Cardiac muscle cell (in vitro differentiated cells and primary cell): ENCODE measurements around the gene BACH1. TPM values are rescaled to one million over a fixed set of nuclear protein-coding genes. Genes with fewer than 3 reads are reported as not detected.

ENCODE experiments used
- DNase-seq, 2 donors: peaks; one replicate each; pipeline versions ENCODE4 v3.0.0 to v3.0.0-alpha.2; 2010 to 2017; ENCODE audit warnings: low read depth in 1 of 2, low spot score in 1 of 2
- H3K27ac ChIP-seq: fragments of 200-600 bp; sonication (generic); 2 replicates; pipeline ENCODE4 v1.5.1; 2016
- H3K27me3 ChIP-seq: fragments of 200-600 bp; sonication (generic); 2 replicates; pipeline ENCODE4 v1.6.0; 2016; ENCODE audit warnings: control low read depth
- H3K36me3 ChIP-seq: fragments of 200-600 bp; sonication (generic); 2 replicates; pipeline ENCODE4 v1.5.1; 2016; ENCODE audit warnings: control low read depth
- H3K4me1 ChIP-seq: fragments of 200-600 bp; sonication (generic); 2 replicates; pipeline ENCODE4 v1.8.1; 2017; ENCODE audit warnings: low read depth, mild to moderate bottlenecking, mixed run types
- H3K4me3 ChIP-seq: fragments of 200-600 bp; sonication (generic); 2 replicates; pipeline ENCODE4 v1.5.1; 2016; ENCODE audit warnings: mild to moderate bottlenecking
- H3K9me3 ChIP-seq: fragments of 200-600 bp; sonication (generic); 2 replicates; pipeline ENCODE4 v1.5.1; 2017; ENCODE audit warnings: low read depth, mild to moderate bottlenecking, control low read depth
- polyA plus RNA-seq: library from polyadenylated mRNA; unstranded; fragments of >200 nt; fragmentation: Nextera tagmentation; extraction: Ambion mirVana; gene quantifications from 2 replicates; pipeline ENCODE4 v1.2.1, GENCODE V29; 2016
- total RNA-seq: library from RNA; depleted of rRNA; stranded (reverse); fragments of >200 nt; gene quantifications from 2 replicates; pipeline ENCODE4 v1.2.3, GENCODE V29; 2016
- TF ChIP-seq, protein P1 (sequence below): IDR thresholded peaks from 2 replicates; pipeline ENCODE4 v1.5.1; 2012; ENCODE audit warnings: low read depth, mild to moderate bottlenecking, low read length

BACH1 gene
- total and polyA plus RNA-seq, 2 experiments from 2014 or later: 17.2 to 32.3 TPM

GRCh38 chr21:29309703-29310102 lies 11.0 kb downstream of the BACH1 start:
- TF ChIP-seq, protein P1, sequence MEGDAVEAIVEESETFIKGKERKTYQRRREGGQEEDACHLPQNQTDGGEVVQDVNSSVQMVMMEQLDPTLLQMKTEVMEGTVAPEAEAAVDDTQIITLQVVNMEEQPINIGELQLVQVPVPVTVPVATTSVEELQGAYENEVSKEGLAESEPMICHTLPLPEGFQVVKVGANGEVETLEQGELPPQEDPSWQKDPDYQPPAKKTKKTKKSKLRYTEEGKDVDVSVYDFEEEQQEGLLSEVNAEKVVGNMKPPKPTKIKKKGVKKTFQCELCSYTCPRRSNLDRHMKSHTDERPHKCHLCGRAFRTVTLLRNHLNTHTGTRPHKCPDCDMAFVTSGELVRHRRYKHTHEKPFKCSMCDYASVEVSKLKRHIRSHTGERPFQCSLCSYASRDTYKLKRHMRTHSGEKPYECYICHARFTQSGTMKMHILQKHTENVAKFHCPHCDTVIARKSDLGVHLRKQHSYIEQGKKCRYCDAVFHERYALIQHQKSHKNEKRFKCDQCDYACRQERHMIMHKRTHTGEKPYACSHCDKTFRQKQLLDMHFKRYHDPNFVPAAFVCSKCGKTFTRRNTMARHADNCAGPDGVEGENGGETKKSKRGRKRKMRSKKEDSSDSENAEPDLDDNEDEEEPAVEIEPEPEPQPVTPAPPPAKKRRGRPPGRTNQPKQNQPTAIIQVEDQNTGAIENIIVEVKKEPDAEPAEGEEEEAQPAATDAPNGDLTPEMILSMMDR: no peak
- no peak for DNase-seq
- peaks cover 15% of the 10 kb centered on the region for H3K4me1 ChIP-seq
- H3K9me3 ChIP-seq: no peaks in the 10 kb centered on the region
- no peaks in the 10 kb centered on the region for H3K36me3 ChIP-seq
- H3K4me3 ChIP-seq: no peak overlapping the region
- H3K27ac ChIP-seq: no peak overlapping the region
- no peaks in the 10 kb centered on the region for H3K27me3 ChIP-seq

- H3K27ac ChIP-seq: no peak overlapping the region
- H3K36me3 ChIP-seq: no peaks in the 10 kb centered on the region
- H3K4me3 ChIP-seq: no peak overlapping the region
- no peak for DNase-seq
- H3K9me3 ChIP-seq: no peaks in the 10 kb centered on the region
- no peaks in the 10 kb centered on the region for H3K4me1 ChIP-seq
- no peaks in the 10 kb centered on the region for H3K27me3 ChIP-seq
- TF ChIP-seq, protein P1: no peak
Measured at GRCh38 chr21:29311802-29312201, 13.1 kb downstream of the BACH1 start.

DNA sequence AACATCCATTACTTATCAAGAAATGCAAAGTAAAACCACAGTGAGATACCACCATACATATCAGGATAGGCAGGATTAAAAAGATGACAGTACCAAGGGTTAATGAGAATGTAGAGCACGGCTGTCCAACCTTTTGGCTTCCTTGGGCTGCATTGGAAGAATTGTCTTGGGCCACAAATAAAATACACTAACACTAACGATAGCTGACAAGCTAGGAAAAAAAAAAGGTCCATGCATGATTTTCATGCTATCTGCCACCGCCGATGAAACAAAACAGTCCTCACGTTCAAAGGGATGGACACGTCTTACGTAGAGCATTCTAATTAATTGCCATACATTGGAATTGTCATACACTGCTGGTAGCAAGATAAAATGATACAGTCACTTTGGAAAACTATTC lies 14.3 kb downstream of the BACH1 start:
- no peak for DNase-seq
- no peaks in the 10 kb centered on the region for H3K36me3 ChIP-seq
- H3K27me3 ChIP-seq: no peaks in the 10 kb centered on the region
- TF ChIP-seq, protein P1: no peak
- no peaks in the 10 kb centered on the region for H3K9me3 ChIP-seq
- H3K27ac ChIP-seq: no peak overlapping the region
- H3K4me3 ChIP-seq: no peak overlapping the region
- H3K4me1 ChIP-seq: no peaks in the 10 kb centered on the region

- TF ChIP-seq, protein P1: no peak
- Histone ChIP-seq H3K4me1 (no peaks in the 10 kb centered on the region), H3K27me3 (no peaks in the 10 kb centered on the region), H3K36me3 (no peaks in the 10 kb centered on the region), H3K27ac (no peak overlapping the region), H3K9me3 (no peaks in the 10 kb centered on the region), H3K4me3 (no peak overlapping the region)
- no peak for DNase-seq
Measured at GRCh38 chr21:29313662-29314408, 15.1 kb downstream of the BACH1 start.

DNA sequence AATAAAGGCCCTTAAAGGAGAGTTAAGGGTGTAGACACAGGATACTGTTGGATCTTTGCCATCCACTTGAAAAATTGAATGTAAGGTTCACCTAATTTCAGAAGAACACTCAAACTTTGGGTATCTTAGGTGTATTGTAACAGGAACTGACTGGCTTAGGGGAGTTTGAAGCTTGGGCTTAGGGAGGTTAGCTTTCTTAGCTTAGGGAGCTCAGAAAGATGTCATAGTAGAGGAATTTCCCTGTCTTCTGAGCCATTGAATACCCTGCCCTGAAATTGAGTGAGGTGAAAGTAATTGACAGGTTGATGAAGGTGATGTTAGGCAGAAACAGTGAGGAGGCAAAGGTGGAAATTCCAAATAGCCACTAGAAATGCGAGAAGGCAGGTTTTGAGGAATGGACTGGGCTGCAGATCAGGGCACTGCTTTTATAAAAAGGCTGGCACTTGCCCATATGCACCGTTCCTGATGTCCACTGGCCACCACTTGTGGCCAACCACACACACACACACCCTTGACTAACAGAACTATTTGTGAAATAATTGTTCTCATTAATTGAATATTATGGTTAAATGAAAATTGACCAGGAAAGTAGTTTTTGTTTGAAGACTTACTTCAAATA lies 16.5 kb downstream of the BACH1 start:
- Histone ChIP-seq H3K27me3 (no peaks in the 10 kb centered on the region), H3K36me3 (no peaks in the 10 kb centered on the region), H3K9me3 (no peaks in the 10 kb centered on the region), H3K4me1 (no peaks in the 10 kb centered on the region), H3K27ac (no peak overlapping the region), H3K4me3 (no peak overlapping the region)
- TF ChIP-seq, protein P1: no peak
- DNase-seq: no peak
